GM12892 (cell line): ENCODE data around the gene HK3.

Experiments
- POLR2A ChIP-seq: IDR thresholded peaks from 2 replicates; pipeline ENCODE4 v1.6.1; 2011; ENCODE audit warnings: low read depth, low read length, control low read depth
- POLR2AphosphoS5 ChIP-seq: IDR thresholded peaks from 2 replicates; pipeline ENCODE4 v1.6.1; 2011; ENCODE audit warnings: low read depth, low read length, control low read depth
- TAF1 ChIP-seq: IDR thresholded peaks from 2 replicates; pipeline ENCODE4 v1.6.1; 2011; ENCODE audit warnings: low read depth, mild to moderate bottlenecking, control low read depth, low read length, borderline replicate concordance

GRCh38 chr5:176844281-176844680, 54.9 kb downstream of the HK3 start:
- TF ChIP-seq POLR2A (no peak), POLR2AphosphoS5 (no peak), TAF1 (no peak)
